H1 (cell line): ENCODE results near the gene CELSR1. TPM values are rescaled to one million over a fixed set of nuclear protein-coding genes. Genes with fewer than 3 reads are reported as not detected.
A peak's percentile ranks its signal among the peaks of the same experiment; 100 is the strongest.

ENCODE experiments used
- CTCF ChIA-PET: fragments of 300-600 bp; sonication (Branson Sonifier 250); formaldehyde crosslinking; loops from one replicate; lab custom pipeline; 2021; ENCODE audit not compliant: partially characterized antibody; lab: Charles Lee
- POLR2A ChIA-PET: fragments of 300-600 bp; sonication (Branson Sonifier 250); formaldehyde crosslinking; loops from one replicate; lab custom pipeline; 2021; ENCODE audit warnings: inconsistent platforms; ENCODE audit not compliant: partially characterized antibody; lab: Charles Lee
- DNase-seq, 2 experiments: peaks; one replicate each; pipeline versions ENCODE4 v3.0.0 to v3.0.0-alpha.2; 2010 to 2022; ENCODE audit warnings: low spot score in 2 of 2, low read depth in 1 of 2, mixed read lengths in 1 of 2
- FAIRE-seq: peaks from 2 replicates; lab custom pipeline; 2011; peaks lifted over from hg19 to GRCh38; lab: Jason Lieb, UNC
- H2AFZ ChIP-seq: 2 replicates; pipeline ENCODE4 v1.8.1; 2012; ENCODE audit warnings: low read length, inconsistent platforms
- H2AK5ac ChIP-seq: 2 replicates; pipeline ENCODE4 v1.6.1; 2013; ENCODE audit warnings: low read depth, low read length
- H2BK120ac ChIP-seq: replicated peaks from 2 replicates; pipeline ENCODE3; 2013; ENCODE audit warnings: low read depth, low read length, inconsistent platforms
- H2BK12ac ChIP-seq: 2 replicates; pipeline ENCODE4 v1.6.1; 2013; ENCODE audit warnings: low read depth, low read length
- H2BK15ac ChIP-seq: 2 replicates; pipeline ENCODE4 v1.6.1; 2013; ENCODE audit warnings: low read length
- H2BK20ac ChIP-seq: 2 replicates; pipeline ENCODE4 v1.6.1; 2013; ENCODE audit warnings: low read length
- H2BK5ac ChIP-seq: 2 replicates; pipeline ENCODE4 v1.6.1; 2013; ENCODE audit warnings: low read depth, low read length
- H3K14ac ChIP-seq: 2 replicates; pipeline ENCODE4 v1.6.1; 2013; ENCODE audit warnings: inconsistent platforms; ENCODE audit not compliant: insufficient read length
- H3K18ac ChIP-seq: 2 replicates; pipeline ENCODE4 v1.6.1; 2013; ENCODE audit warnings: low read length; ENCODE audit errors: extremely low read depth
- H3K23ac ChIP-seq: 2 replicates; pipeline ENCODE4 v1.6.1; 2013; ENCODE audit warnings: inconsistent platforms; ENCODE audit not compliant: insufficient read length
- H3K23me2 ChIP-seq: 2 replicates; pipeline ENCODE4 v1.6.1; 2013; ENCODE audit warnings: low read depth, low read length
- H3K27ac ChIP-seq: 2 replicates; pipeline ENCODE4 v1.6.1; 2011; ENCODE audit warnings: low read depth, low read length, inconsistent platforms
- H3K27me3 ChIP-seq, 4 experiments: replicated peaks in 1 of 4; 1 replicate in 1 of 4; 2 replicates in 3 of 4; pipeline versions ENCODE4 v1.6.1 to v1.8.1; 2011 to 2013; ENCODE audit warnings: low read length in 3 of 4, mild to moderate bottlenecking in 3 of 4, inconsistent platforms in 2 of 4, mixed read lengths in 2 of 4, moderate library complexity in 1 of 4; ENCODE audit not compliant: control insufficient read depth in 3 of 4, insufficient read depth in 3 of 4; ENCODE audit errors: extremely low read depth in 1 of 4
- H3K36me3 ChIP-seq, 4 experiments: 2 replicates each; pipeline versions ENCODE4 v1.6.1 to v1.8.1; 2011 to 2013; ENCODE audit warnings: mild to moderate bottlenecking in 4 of 4, low read length in 3 of 4, moderate library complexity in 2 of 4, control low read depth in 1 of 4, inconsistent platforms in 1 of 4; ENCODE audit not compliant: insufficient read depth in 4 of 4, control insufficient read depth in 2 of 4
- H3K4ac ChIP-seq: replicated peaks from 2 replicates; pipeline ENCODE3; 2013; ENCODE audit warnings: low read length, low read depth, mixed read lengths, inconsistent platforms; ENCODE audit not compliant: insufficient read length
- H3K4me1 ChIP-seq, 4 experiments: replicated peaks in 1 of 4; 1 replicate in 1 of 4; 2 replicates in 3 of 4; pipeline versions ENCODE4 v1.6.1 to v1.8.1; 2011 to 2013; ENCODE audit warnings: low read length in 3 of 4, inconsistent platforms in 2 of 4, mixed read lengths in 1 of 4; ENCODE audit not compliant: insufficient read depth in 4 of 4, control insufficient read depth in 3 of 4
- H3K4me2 ChIP-seq, 2 experiments: 2 replicates each; pipeline versions ENCODE4 v1.6.1 to v1.8.1; 2011 to 2013; ENCODE audit warnings: low read depth in 2 of 2, low read length in 2 of 2, control low read depth in 1 of 2, inconsistent platforms in 1 of 2, mild to moderate bottlenecking in 1 of 2; ENCODE audit not compliant: insufficient read depth in 1 of 2
- H3K4me3 ChIP-seq, 4 experiments: fragments of 200-600, 300-600 bp in 1 of 4; sonication (generic), shearing (Covaris generic), sonication (Bioruptor Twin) in 1 of 4; 2 replicates each; pipeline versions ENCODE4 v1.5.1 to v1.8.1; 2011 to 2016; ENCODE audit warnings: low read length in 4 of 4, low read depth in 3 of 4, control low read depth in 2 of 4, inconsistent platforms in 2 of 4, mild to moderate bottlenecking in 2 of 4, mixed read lengths in 1 of 4, moderate library complexity in 1 of 4; ENCODE audit not compliant: insufficient read depth in 2 of 4; ENCODE audit errors: extremely low read depth in 1 of 4
- H3K56ac ChIP-seq: replicated peaks from 2 replicates; pipeline ENCODE3; 2013; ENCODE audit warnings: low read depth, mild to moderate bottlenecking, mixed read lengths, low read length, inconsistent platforms; ENCODE audit not compliant: insufficient read length
- H3K79me1 ChIP-seq: 2 replicates; pipeline ENCODE4 v1.6.1; 2013; ENCODE audit warnings: low read depth, low read length, control low read depth
- H3K79me2 ChIP-seq, 2 experiments: 2 replicates each; pipeline versions ENCODE4 v1.6.1 to v1.8.1; 2012 to 2013; ENCODE audit warnings: low read length in 2 of 2, mild to moderate bottlenecking in 2 of 2, inconsistent platforms in 1 of 2; ENCODE audit not compliant: insufficient read depth in 2 of 2, control insufficient read depth in 1 of 2
- H3K9ac ChIP-seq, 4 experiments: replicated peaks in 1 of 4; 1 replicate in 1 of 4; 2 replicates in 3 of 4; pipeline versions ENCODE4 v1.6.1 to v1.8.1; 2011 to 2013; ENCODE audit warnings: low read depth in 3 of 4, low read length in 3 of 4, control low read depth in 2 of 4, mild to moderate bottlenecking in 2 of 4, moderate library complexity in 2 of 4, inconsistent platforms in 1 of 4; ENCODE audit errors: extremely low read depth in 1 of 4
- H3K9me3 ChIP-seq, 2 experiments: 2 replicates each; pipeline versions ENCODE4 v1.6.1 to v1.8.1; 2012 to 2013; ENCODE audit warnings: mild to moderate bottlenecking in 2 of 2, moderate library complexity in 2 of 2, control low read depth in 1 of 2, inconsistent platforms in 1 of 2, low read depth in 1 of 2, low read length in 1 of 2, mixed read lengths in 1 of 2; ENCODE audit not compliant: insufficient read depth in 2 of 2
- H4K20me1 ChIP-seq, 2 experiments: replicated peaks in 1 of 2; 2 replicates each; pipeline versions ENCODE3 to v1.8.1; 2011 to 2013; ENCODE audit warnings: inconsistent platforms in 2 of 2, low read length in 2 of 2, mild to moderate bottlenecking in 1 of 2; ENCODE audit not compliant: insufficient read depth in 2 of 2, control insufficient read depth in 1 of 2
- H4K5ac ChIP-seq: 2 replicates; pipeline ENCODE4 v1.6.1; 2013; ENCODE audit warnings: low read length, low read depth, mixed read lengths, inconsistent platforms; ENCODE audit not compliant: insufficient read length
- H4K8ac ChIP-seq: 2 replicates; pipeline ENCODE4 v1.8.0; 2013; ENCODE audit warnings: mild to moderate bottlenecking, moderate library complexity, low read length, inconsistent platforms; ENCODE audit not compliant: insufficient read depth; ENCODE audit errors: extremely low read depth
- H4K91ac ChIP-seq: replicated peaks from 2 replicates; pipeline ENCODE3; 2013; ENCODE audit warnings: low read length, mixed read lengths, inconsistent platforms; ENCODE audit not compliant: insufficient read length
- ATF3 ChIP-seq: IDR thresholded peaks from 2 replicates; pipeline ENCODE4 v1.6.1; 2011; ENCODE audit warnings: low read depth, mild to moderate bottlenecking, low read length; ENCODE audit not compliant: insufficient read depth
- EZH2 ChIP-seq: fragments of 200-600 bp; sonication (generic); IDR thresholded peaks from 2 replicates; pipeline ENCODE4 v1.7.1; 2012; ENCODE audit warnings: low read depth, mild to moderate bottlenecking, moderate library complexity, low read length, inconsistent platforms; ENCODE audit not compliant: severe bottlenecking
- HDAC2 ChIP-seq, 2 experiments: fragments of 300-600 bp in 1 of 2; sonication (generic) in 1 of 2; IDR thresholded peaks; 2 replicates each; pipeline ENCODE4 v1.6.1; 2011 to 2012; ENCODE audit warnings: low read depth in 2 of 2, low read length in 2 of 2, mild to moderate bottlenecking in 2 of 2, moderate library complexity in 2 of 2, borderline replicate concordance in 1 of 2, inconsistent platforms in 1 of 2
- RNF2 ChIP-seq: fragments of 200-900, 300-1000 bp; sonication (generic); IDR thresholded peaks from 2 replicates; pipeline ENCODE4 v1.7.1; 2016; ENCODE audit warnings: borderline replicate concordance, low read depth, mild to moderate bottlenecking, antibody characterized with exemption, low read length; ENCODE audit not compliant: poor library complexity, severe bottlenecking; ENCODE audit errors: missing control alignments
- SIRT6 ChIP-seq: IDR thresholded peaks from one replicate; pipeline ENCODE4 v1.7.1; 2012; ENCODE audit warnings: low read length, inconsistent platforms
- WGBS, 2 experiments: shearing (Covaris generic) in 1 of 2; methylation state at CpG; one replicate each; pipeline versions ENCODE4 v1.1.6 to v1.1.7; 2013 to 2015; ENCODE audit warnings: low lambda C conversion rate in 2 of 2, mixed read lengths in 2 of 2, inconsistent platforms in 1 of 2, low coverage in 1 of 2, missing lambda C conversion rate in 1 of 2; ENCODE audit not compliant: insufficient replicate concordance in 2 of 2, insufficient coverage in 1 of 2, insufficient read length in 1 of 2; ENCODE audit errors: extremely low coverage in 1 of 2, missing lambda C conversion rate in 1 of 2; 5-methylcytosine and 5-hydroxymethylcytosine counted together
- polyA plus RNA-seq, 7 experiments: library from polyadenylated mRNA; depleted of rRNA in 3 of 7; stranded (reverse) in 5 of 7; unstranded in 2 of 7; fragments of >200 nt in 5 of 7; fragments of 200-250 nt in 2 of 7; gene quantifications; 1 replicate in 5 of 7; 2 replicates in 1 of 7; 4 replicates in 1 of 7; pipeline versions ENCODE4 v1.2.1 to v1.2.3, GENCODE V29; 2011 to 2013; ENCODE audit warnings: missing spikeins in 2 of 7, mixed read lengths in 2 of 7
- total RNA-seq: library from RNA; stranded (reverse); fragmentation: NEBNext Ultra II Directional; extraction: Animal tissue kit (Norgen Biotek cat#: 25700); gene quantifications from 2 replicates; pipeline ENCODE4 v1.2.1, GENCODE V29; 2021
- TF ChIP-seq, protein P1 (sequence below): IDR thresholded peaks from 2 replicates; pipeline ENCODE4 v1.6.1; 2012; ENCODE audit warnings: low read length, inconsistent platforms

Gene CELSR1
- total and polyA plus RNA-seq, 2 of the 8 experiments (the other 6 are each of a cell fraction or from before 2014, with no cell fraction given): 9.0 to 12.4 TPM

GRCh38 chr22:46335201-46336118, 202.0 kb downstream of the CELSR1 start, which contains the start of gene TRMU:
Gene TRMU, plus strand, starts transcription at chr22:46335714. Its CDS starts 51 bp downstream, at chr22:46335765.
- 2% methylated on average over 46 of the region's 93 CpGs; no CpG with 5 or more reads in 1 of the 2 experiments for WGBS, 2 experiments
- TF ChIP-seq, protein P1, sequence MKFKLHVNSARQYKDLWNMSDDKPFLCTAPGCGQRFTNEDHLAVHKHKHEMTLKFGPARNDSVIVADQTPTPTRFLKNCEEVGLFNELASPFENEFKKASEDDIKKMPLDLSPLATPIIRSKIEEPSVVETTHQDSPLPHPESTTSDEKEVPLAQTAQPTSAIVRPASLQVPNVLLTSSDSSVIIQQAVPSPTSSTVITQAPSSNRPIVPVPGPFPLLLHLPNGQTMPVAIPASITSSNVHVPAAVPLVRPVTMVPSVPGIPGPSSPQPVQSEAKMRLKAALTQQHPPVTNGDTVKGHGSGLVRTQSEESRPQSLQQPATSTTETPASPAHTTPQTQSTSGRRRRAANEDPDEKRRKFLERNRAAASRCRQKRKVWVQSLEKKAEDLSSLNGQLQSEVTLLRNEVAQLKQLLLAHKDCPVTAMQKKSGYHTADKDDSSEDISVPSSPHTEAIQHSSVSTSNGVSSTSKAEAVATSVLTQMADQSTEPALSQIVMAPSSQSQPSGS: no peak
- no peak for TF ChIP-seq EZH2
- no peak for TF ChIP-seq RNF2
- no peak for TF ChIP-seq ATF3
- no peak for TF ChIP-seq SIRT6
- TF ChIP-seq HDAC2 (IDR thresholded peaks at IDR 0.05; ENCODE audit: borderline replicate concordance in 1 of 2, low read depth in 2 of 2, low read length in 2 of 2): 0 out of 4 replicates have a peak, but pooled peaks of 1 of the 2 experiments have one; percentile 90

More at GRCh38 chr22:46335201-46336118, 202.0 kb downstream of the CELSR1 start, which contains the start of gene TRMU:
- Histone ChIP-seq H3K4me1 (peaks cover 0 to 4% (median 3%) of the 10 kb centered on the region in 4 experiments; a peak in 3 of 7 replicates), H4K8ac (peak within 1 kb of the TSS; percentile 79), H3K23ac (no peak within 1 kb of the TSS), H2BK20ac (no peak within 1 kb of the TSS), H3K14ac (no peak within 1 kb of the TSS), H2BK120ac (no peak within 1 kb of the TSS), H3K4me2 (peak within 1 kb of the TSS; percentile 88 to 94), H3K27ac (peak within 1 kb of the TSS; percentile 8; the same call in 1 of the 2 replicates), H4K91ac (no peak within 1 kb of the TSS), H2BK15ac (0 out of 2 replicates have a peak within 1 kb of the TSS, but pooled peaks have one; percentile 16), H3K18ac (peak within 1 kb of the TSS; percentile 78), H3K79me2 (peaks cover 9 to 29% of the 10 kb centered on the region in 2 experiments), H2AFZ (no peak within 1 kb of the TSS; the same call in 1 of the 2 replicates), H3K79me1 (peaks cover 9% of the 10 kb centered on the region), H3K23me2 (0 out of 2 replicates have a peak, but pooled peaks cover 2% of the 10 kb centered on the region), H3K56ac (peak within 1 kb of the TSS; percentile 20), H4K5ac (peak within 1 kb of the TSS; percentile 21), H3K4me3 (peak within 1 kb of the TSS; percentile 55 to 90 (median 80)), H2BK12ac (no peak within 1 kb of the TSS), H3K9me3 (no peaks in the 10 kb centered on the region), H3K36me3 (peaks cover 9 to 29% (median 20%) of the 10 kb centered on the region in 4 experiments), H3K9ac (peak within 1 kb of the TSS; percentile 57 to 82 (median 70)), H4K20me1 (peaks cover 7 to 11% of the 10 kb centered on the region in 2 experiments), H3K4ac (no peak within 1 kb of the TSS), H2AK5ac (no peak within 1 kb of the TSS), H2BK5ac (no peak within 1 kb of the TSS; the same call in 1 of the 2 replicates), H3K27me3 (no peaks in the 10 kb centered on the region)
- DNase-seq (peak; percentile 51 to 87), FAIRE-seq (no peak)
- POLR2A ChIA-PET: interaction anchor here (0.7 to 1.5 kb wide), 11 partner anchors 9 to 1850 kb away, joined by 3 to 5 read pairs (median 3); partner anchors contain the start of genes GTSE1 and PKDREJ
- CTCF ChIA-PET: interaction anchor here (0.6 to 1.4 kb wide), 5 partner anchors 73 to 346 kb away, joined by 3 to 5 read pairs (median 4); partner anchors contain the start of gene PKDREJ
